Activated naive CD8-positive, alpha-beta T cell treated with anti-CD3 and anti-CD28 coated beads, Interleukin-2, amount 10 ng/mL, durations not matched to agents 7 days and 5 days (primary cell): Measurements from ENCODE around the gene TBC1D10A. TPM values are rescaled to one million over a fixed set of nuclear protein-coding genes. Genes with fewer than 3 reads are reported as not detected.
A peak's percentile ranks its signal among the peaks of the same experiment; 100 is the strongest.

Experiments used
- ATAC-seq: fragments of 150-1000 bp; cut with Tn5 transposase; one replicate; pipeline ENCODE4 v1.10.0; 2021; ENCODE audit warnings: low read depth, moderate library complexity
- POLR2A ChIA-PET: fragments of 350-600 bp; sonication (Branson Sonifier 250); formaldehyde crosslinking; loops from one replicate; lab custom pipeline; 2021; ENCODE audit warnings: antibody characterized with exemption; lab: Charles Lee
- DNase-seq: peaks from one replicate; pipeline ENCODE4 v3.0.0; 2021
- H3K27ac Mint-ChIP-seq: one replicate; pipeline ENCODE4 v1.8.0; 2022; ENCODE audit warnings: mild to moderate bottlenecking, mixed read lengths
- H3K27me3 Mint-ChIP-seq: one replicate; pipeline ENCODE4 v1.8.0; 2022; ENCODE audit warnings: mild to moderate bottlenecking, moderate library complexity, mixed read lengths
- H3K36me3 Mint-ChIP-seq: one replicate; pipeline ENCODE4 v1.8.0; 2021; ENCODE audit warnings: mild to moderate bottlenecking, mixed read lengths
- H3K4me1 Mint-ChIP-seq: one replicate; pipeline ENCODE4 v1.8.0; 2021; ENCODE audit warnings: mixed read lengths
- H3K4me3 Mint-ChIP-seq: one replicate; pipeline ENCODE4 v1.8.0; 2022; ENCODE audit warnings: mild to moderate bottlenecking, moderate library complexity, mixed read lengths
- H3K9me3 Mint-ChIP-seq: one replicate; pipeline ENCODE4 v1.8.0; 2021; ENCODE audit warnings: mixed read lengths
- total RNA-seq, 2 experiments: library from RNA; stranded (reverse); gene quantifications; one replicate each; pipeline ENCODE4 v1.2.3, GENCODE V29; 2021

TBC1D10A gene
- total RNA-seq, 2 experiments from 2014 or later, result 54.0 to 54.2 TPM

DNA sequence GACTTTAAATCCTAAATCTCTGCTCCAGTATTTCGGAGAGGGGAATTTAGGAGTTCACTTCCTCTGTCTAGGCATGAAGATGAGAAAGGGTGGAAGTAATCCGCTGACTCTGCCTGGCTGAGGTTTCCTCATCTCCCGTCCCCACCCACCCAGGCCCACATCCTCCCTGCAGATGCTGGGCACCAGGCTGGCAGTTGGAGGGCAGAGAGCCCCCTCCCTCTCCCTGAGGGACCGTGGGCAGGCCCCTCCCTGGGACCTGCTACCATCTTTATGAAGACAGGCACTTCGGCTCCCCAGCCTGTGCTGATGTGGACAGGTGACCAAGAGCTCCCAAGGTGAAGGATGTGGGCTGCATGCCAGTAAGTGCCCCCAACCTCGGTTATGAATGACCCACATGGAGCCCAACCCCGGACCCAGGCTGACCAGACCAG lies 44.1 kb downstream of the TBC1D10A start:
- POLR2A ChIA-PET, result interaction anchor here (0.8 to 2.1 kb wide), 8 partner anchors 15 to 235 kb away, joined by 3 to 13 read pairs (median 4); partner anchors contain the start of genes SEC14L2 and TBC1D10A
- Mint-ChIP-seq H3K27me3 (no peaks in the 10 kb centered on the region), H3K4me3 (peak overlapping the region; percentile 66), H3K27ac (peak overlapping the region; percentile 81), H3K9me3 (no peaks in the 10 kb centered on the region), H3K4me1 (peaks cover 44% of the 10 kb centered on the region), H3K36me3 (peaks cover 19% of the 10 kb centered on the region)
- DNase-seq, result peak; percentile 31
- ATAC-seq, result peak; percentile 17

DNA sequence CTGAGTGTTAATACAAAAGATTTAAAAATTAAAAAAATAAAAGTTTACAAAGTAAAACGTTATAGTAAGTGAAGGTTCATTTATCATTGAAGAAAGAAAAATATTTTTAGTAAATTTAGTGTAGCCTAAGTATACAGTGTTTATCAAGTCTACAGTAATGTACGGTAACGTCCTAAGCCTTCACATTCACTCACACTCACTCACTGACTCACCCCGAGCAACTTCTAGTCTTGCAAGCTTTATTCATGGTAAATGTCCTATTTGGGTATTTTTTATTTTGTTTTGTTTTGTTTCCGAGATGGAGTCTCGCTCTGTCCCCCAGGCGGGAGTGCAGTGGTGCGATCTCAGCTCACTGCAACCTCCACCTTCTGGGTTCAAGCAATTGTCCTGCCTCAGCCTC lies 46.2 kb downstream of the TBC1D10A start:
- no peak for DNase-seq
- Mint-ChIP-seq H3K36me3 (peaks cover 25% of the 10 kb centered on the region), H3K4me3 (no peak overlapping the region), H3K4me1 (peaks cover 50% of the 10 kb centered on the region), H3K9me3 (no peaks in the 10 kb centered on the region), H3K27me3 (no peaks in the 10 kb centered on the region), H3K27ac (no peak overlapping the region)
- POLR2A ChIA-PET, result interaction anchor here (0.7 to 2.3 kb wide), 5 partner anchors 13 to 143 kb away, joined by 3 to 9 read pairs (median 5); no protein-coding TSS in a partner anchor
- ATAC-seq, result no peak

DNA sequence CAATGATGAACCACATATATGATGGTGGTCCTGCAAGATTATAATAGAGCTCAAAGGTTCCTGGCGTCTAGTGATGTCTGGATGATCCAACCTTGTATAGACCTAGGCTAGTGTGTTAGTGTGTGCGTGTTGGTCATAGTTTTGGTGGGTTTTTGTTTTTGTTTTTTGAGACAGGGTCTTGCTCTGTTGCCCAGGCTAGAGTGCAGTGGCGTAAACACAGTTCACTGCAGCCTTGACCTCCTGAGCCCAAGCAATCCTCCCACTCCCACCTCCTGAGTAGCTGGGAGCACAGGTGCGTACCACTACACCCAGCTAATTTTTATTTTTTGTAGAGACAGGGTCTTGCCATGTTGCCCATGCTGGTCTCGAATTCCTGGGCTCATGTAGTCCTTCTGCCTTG lies 46.8 kb downstream of the TBC1D10A start:
- peak overlapping the region; percentile 6 for H3K4me3 Mint-ChIP-seq
- H3K27ac Mint-ChIP-seq, result no peak overlapping the region
- peaks cover 51% of the 10 kb centered on the region for H3K4me1 Mint-ChIP-seq
- no peaks in the 10 kb centered on the region for H3K9me3 Mint-ChIP-seq
- DNase-seq, result no peak
- peaks cover 23% of the 10 kb centered on the region for H3K36me3 Mint-ChIP-seq
- POLR2A ChIA-PET, result interaction anchor here (0.6 to 2.3 kb wide), 7 partner anchors 9 to 144 kb away, joined by 3 to 9 read pairs (median 4); no protein-coding TSS in a partner anchor
- no peaks in the 10 kb centered on the region for H3K27me3 Mint-ChIP-seq
- no peak for ATAC-seq

DNA sequence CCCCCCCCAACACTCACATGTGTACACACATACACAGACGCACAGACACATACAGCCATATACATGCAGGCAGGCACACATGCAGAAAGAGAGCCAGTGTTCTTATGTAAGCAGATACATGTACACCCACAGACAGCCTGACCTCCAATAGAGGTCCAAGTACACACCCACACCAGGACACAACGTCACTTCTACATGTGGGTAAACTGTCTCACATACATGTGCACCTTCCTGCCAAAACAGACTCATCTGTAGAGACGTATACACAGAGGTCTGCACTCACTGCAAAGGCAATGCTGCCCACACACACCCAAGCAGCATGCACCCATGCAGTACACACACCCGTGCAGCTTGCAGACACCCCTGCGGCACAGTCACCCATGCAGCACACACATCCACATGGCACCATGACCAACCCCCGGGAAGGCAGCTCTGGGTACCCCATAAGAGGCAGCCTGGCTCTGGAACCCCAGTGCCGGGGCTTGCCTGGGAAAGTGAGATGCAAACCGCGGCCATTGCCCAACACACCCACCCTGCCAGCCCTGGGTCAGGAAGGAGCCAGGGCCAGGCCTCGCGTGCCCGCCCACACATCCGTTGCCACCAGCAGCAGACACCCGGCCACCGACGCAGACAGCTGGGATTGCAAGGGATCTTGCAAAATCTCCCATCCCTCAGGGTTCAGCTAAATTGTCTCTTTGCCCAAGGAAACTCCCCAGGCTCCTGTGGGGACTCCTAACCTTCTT lies 47.5 kb downstream of the TBC1D10A start:
- POLR2A ChIA-PET, result interaction anchor here (0.6 to 2.3 kb wide), 3 partner anchors 8 to 15 kb away, joined by 3 to 9 read pairs (median 3); no protein-coding TSS in a partner anchor
- no peaks in the 10 kb centered on the region for H3K9me3 Mint-ChIP-seq
- peaks cover 25% of the 10 kb centered on the region for H3K36me3 Mint-ChIP-seq
- no peak overlapping the region for H3K27ac Mint-ChIP-seq
- no peak for DNase-seq
- no peaks in the 10 kb centered on the region for H3K27me3 Mint-ChIP-seq
- peaks cover 49% of the 10 kb centered on the region for H3K4me1 Mint-ChIP-seq
- no peak for ATAC-seq
- H3K4me3 Mint-ChIP-seq, result peak overlapping the region; percentile 6

DNA sequence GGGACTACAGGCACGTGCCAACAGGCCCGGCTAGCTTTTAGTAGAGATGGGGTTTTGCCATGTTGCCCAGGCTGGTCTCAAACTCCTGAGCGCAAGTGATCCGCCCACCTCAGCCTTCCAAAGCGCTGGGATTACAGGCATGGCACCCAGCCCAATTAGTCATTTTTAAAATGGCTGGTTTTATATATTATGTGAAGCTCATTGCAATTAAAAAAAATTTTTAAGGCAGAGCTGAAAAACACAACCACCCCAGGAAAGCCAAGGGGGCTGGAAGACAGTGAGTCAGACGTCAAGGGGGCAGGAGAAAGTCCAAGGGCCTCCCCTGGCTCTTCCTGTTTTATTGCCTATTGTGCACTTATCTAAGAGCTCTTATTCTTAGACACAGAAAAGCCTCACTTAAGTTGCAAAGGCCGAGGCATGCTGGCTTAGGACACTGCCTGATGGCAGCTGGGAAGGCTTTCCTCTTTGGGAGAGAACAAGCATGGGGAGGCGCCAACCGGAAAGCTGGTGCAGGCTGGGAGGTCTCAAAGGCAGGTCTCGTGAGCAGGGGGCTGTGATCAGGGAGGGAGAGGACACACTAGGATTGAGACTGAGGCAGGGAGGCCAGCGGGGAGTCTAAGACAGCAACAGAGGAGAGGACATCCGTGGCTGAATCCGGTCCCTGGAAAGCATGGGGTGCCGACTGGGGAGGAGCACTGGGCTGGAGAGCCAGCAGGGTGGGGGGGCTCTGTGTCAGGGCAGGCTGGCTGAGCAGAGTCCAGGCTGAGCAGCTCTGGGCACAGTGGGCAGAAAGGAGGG lies 49.0 kb downstream of the TBC1D10A start:
- H3K27me3 Mint-ChIP-seq, result no peaks in the 10 kb centered on the region
- no peak for DNase-seq
- H3K27ac Mint-ChIP-seq, result peak overlapping the region; percentile 55
- ATAC-seq, result no peak
- H3K4me1 Mint-ChIP-seq, result peaks cover 49% of the 10 kb centered on the region
- H3K9me3 Mint-ChIP-seq, result no peaks in the 10 kb centered on the region
- no peak overlapping the region for H3K4me3 Mint-ChIP-seq
- POLR2A ChIA-PET, result interaction anchor here (0.7 to 1.5 kb wide), 5 partner anchors 9 to 668 kb away, joined by 3 to 9 read pairs (median 6); no protein-coding TSS in a partner anchor
- peaks cover 27% of the 10 kb centered on the region for H3K36me3 Mint-ChIP-seq

DNA sequence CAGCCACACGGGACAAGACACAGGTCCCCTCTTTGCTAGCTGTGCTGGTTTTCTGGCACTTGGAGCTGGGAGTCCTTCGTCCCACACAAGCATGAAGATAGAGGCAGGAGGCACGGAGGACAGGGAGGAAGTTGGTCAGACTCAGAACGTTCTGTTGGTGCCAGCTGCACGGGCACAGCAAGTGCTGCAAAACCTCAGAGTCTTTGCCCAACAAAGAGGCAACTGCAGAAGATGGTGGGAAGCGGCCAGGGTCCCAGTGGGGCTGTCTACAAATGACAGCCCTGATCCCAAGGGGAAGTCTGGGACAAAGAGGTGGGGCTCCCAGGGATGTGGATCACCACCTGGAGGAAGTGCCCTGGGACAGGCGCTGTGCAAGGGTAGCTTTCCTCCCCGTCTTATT lies 50.7 kb downstream of the TBC1D10A start:
- Mint-ChIP-seq H3K4me1 (peaks cover 51% of the 10 kb centered on the region), H3K27me3 (no peaks in the 10 kb centered on the region), H3K27ac (peak overlapping the region; percentile 22), H3K9me3 (no peaks in the 10 kb centered on the region), H3K36me3 (peaks cover 34% of the 10 kb centered on the region), H3K4me3 (peak overlapping the region; percentile 23)
- DNase-seq (no peak), ATAC-seq (no peak)
- POLR2A ChIA-PET, result no interaction called here

DNA sequence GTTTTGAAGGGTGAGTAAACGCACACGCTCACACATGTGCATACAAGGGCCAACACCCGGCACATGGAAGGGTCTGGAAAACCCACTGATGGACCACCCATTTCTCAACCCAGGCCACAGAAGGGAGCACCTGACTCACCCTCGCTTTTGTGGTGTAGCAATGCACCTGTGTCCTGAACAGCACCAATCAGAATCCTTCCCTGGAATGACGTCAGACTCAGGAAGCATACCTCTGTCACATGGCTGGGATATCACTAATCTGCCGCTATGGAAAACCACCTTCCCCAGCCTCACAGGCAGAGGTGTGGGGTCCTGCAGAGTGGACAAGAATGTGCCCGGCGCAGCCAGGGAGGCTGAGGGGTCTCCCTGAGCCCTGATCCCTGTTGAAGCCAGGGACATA lies 51.1 kb downstream of the TBC1D10A start:
- peaks cover 51% of the 10 kb centered on the region for H3K4me1 Mint-ChIP-seq
- peak overlapping the region; percentile 22 for H3K27ac Mint-ChIP-seq
- no peaks in the 10 kb centered on the region for H3K9me3 Mint-ChIP-seq
- H3K36me3 Mint-ChIP-seq, result peaks cover 36% of the 10 kb centered on the region
- ATAC-seq (no peak), DNase-seq (no peak)
- H3K27me3 Mint-ChIP-seq, result no peaks in the 10 kb centered on the region
- POLR2A ChIA-PET, result no interaction called here
- H3K4me3 Mint-ChIP-seq, result peak overlapping the region; percentile 23

DNA sequence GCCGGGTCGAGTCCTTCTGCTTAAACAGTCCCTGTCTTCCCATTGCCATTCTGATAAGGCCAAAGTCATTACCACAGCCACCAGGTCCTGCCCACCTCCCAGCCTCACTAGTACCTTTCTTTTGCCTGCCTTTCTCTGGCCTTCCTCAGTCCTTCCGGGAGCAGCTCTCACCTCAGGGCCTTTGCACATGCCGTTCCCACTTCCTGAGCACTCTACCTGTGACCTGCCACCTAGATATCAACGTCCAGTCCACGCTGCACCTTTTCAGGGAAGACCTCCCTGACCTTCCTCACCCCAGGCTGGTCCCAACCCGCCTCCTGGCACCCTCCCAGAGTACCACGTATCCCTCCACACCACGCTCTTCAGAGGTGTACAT lies 52.3 kb downstream of the TBC1D10A start:
- peaks cover 52% of the 10 kb centered on the region for H3K4me1 Mint-ChIP-seq
- no peaks in the 10 kb centered on the region for H3K9me3 Mint-ChIP-seq
- H3K4me3 Mint-ChIP-seq, result peak overlapping the region; percentile 26
- ATAC-seq (no peak), DNase-seq (no peak)
- no peaks in the 10 kb centered on the region for H3K27me3 Mint-ChIP-seq
- H3K27ac Mint-ChIP-seq, result peak overlapping the region; percentile 69
- POLR2A ChIA-PET, result interaction anchor here (0.9 kb wide), 1 partner anchor 151 kb away, joined by 3 read pairs; the partner anchor contains the start of gene MTFP1
- H3K36me3 Mint-ChIP-seq, result peaks cover 40% of the 10 kb centered on the region

DNA sequence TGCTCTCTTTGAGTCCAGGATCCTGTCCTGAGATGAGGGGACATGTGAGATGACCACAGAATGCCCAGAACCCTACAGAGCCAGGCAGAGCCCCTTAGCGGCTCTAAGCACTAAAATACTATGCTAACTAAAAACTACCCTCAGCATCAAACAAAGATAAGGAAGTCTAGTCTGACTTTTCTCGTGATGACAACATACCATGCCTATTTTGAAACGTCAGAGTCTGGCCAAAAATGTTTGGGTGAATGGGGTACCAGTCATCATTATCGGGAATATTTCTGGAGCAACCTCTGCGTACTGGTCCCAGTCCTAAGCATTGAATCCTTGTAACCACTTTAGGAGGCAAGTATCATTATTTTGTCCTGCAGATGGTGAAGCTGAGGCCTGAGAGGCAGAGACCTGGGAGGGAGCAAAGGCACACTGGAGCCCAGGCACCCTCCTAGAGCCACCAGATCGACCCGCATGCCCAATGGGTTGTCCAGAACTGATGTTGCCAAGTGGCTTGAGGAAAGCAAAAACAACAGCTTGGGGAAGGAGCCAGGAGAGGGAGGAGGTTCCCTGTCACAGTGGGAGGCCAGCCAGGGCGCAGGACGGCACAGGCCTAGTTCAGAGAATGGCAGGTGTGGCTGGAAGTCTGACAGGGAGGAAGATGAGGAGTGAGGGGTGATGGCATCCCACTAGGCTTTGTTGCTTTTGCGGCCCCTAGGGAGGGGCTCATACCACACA lies 52.9 kb downstream of the TBC1D10A start:
- POLR2A ChIA-PET, result no interaction called here
- H3K9me3 Mint-ChIP-seq, result no peaks in the 10 kb centered on the region
- no peak for ATAC-seq

DNA sequence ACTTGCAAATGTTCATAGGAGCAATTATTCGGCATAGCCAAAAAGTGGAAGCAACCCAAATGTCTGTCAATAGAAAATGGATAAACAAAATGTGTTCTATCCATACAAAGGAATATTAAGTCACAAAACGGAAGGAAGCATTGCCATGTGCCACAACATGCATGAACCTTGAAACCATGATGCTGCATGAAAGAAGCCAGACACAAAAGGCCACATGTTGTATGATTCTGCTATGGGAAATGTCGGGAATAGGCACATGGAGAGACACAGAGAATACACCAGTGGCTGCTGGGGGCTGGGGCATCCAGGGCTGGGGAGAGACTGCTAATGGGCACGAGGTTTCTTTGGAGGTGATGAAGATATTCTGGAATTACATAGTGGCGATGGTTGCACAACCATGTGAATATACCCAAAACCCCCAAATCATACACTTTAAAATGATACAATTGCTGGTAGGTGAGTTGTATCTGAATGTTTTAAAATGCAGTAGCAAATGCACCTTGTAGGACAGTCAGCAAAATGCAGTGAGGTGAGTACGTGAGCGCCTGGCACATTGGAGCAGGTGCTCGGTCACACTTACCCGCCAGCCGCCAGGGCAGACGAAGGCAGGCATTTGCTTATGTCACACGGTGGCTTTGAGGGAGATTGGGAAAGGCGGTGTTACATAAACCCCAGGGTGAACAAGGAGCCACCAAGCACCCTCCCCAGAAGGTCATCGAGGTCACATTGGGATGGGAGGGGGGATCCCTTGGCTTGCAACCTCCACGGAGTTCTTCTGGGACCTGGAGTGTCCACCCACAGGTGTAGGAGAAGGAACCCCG lies 53.8 kb downstream of the TBC1D10A start:
- ATAC-seq (no peak), DNase-seq (no peak)
- Mint-ChIP-seq H3K27me3 (no peaks in the 10 kb centered on the region), H3K27ac (peak overlapping the region; percentile 14), H3K9me3 (no peaks in the 10 kb centered on the region), H3K4me3 (no peak overlapping the region), H3K4me1 (peaks cover 56% of the 10 kb centered on the region), H3K36me3 (peaks cover 40% of the 10 kb centered on the region)
- POLR2A ChIA-PET, result no interaction called here

More for the DNA sequence above, 52.9 kb downstream of the TBC1D10A start:
- no peak overlapping the region for H3K4me3 Mint-ChIP-seq
- no peak for DNase-seq
- H3K36me3 Mint-ChIP-seq, result peaks cover 39% of the 10 kb centered on the region
- no peak overlapping the region for H3K27ac Mint-ChIP-seq
- H3K27me3 Mint-ChIP-seq, result no peaks in the 10 kb centered on the region
- H3K4me1 Mint-ChIP-seq, result peaks cover 54% of the 10 kb centered on the region

DNA sequence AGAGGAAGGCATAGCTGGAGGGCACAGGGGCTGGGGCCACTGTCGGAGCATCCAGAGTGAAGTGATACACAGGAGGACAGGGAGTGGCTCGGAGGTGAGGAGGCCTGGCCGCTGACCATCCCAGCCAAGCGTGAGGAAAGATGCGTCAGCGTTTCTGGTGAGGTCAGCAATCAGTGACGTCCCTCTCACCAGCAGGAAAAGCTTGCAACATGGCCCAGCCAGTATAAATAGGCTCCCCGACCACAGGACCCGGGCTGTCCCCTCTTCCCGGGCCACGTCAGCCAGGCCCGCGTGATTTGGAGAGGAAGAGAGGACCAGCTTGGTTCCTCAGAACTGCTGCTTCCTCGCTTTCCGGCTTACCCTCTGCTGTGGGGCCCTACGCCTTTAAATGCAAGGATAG lies 55.9 kb downstream of the TBC1D10A start:
- Mint-ChIP-seq H3K27ac (no peak overlapping the region), H3K4me3 (no peak overlapping the region), H3K27me3 (no peaks in the 10 kb centered on the region), H3K9me3 (no peaks in the 10 kb centered on the region), H3K4me1 (peaks cover 51% of the 10 kb centered on the region), H3K36me3 (peaks cover 43% of the 10 kb centered on the region)
- DNase-seq (no peak), ATAC-seq (no peak)
- POLR2A ChIA-PET, result interaction anchor here (1.2 to 1.3 kb wide), 2 partner anchors 9 to 10 kb away, joined by 3 to 6 read pairs; no protein-coding TSS in a partner anchor

DNA sequence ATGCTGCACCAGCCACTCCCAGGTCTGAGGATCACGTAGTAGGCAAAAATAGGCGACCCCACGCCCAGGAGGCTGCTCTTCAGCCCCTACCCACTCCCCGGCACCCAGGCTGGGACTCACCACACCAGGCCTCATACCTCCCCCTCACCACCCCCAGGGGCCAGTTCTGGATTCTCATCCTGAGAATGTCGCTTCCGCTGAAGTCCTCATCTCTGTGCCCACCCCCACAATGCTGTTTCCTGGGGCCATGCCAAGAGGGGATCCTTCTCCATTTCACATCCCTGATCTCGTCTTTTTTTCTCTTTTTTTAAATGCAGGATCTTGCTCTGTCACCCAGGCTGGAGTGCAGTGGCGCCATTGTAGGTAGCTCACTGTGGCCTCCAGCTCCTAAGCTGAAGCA lies 58.4 kb downstream of the TBC1D10A start:
- peaks cover 50% of the 10 kb centered on the region for H3K36me3 Mint-ChIP-seq
- no peak for ATAC-seq
- peak overlapping the region; percentile 97 for H3K27ac Mint-ChIP-seq
- peaks cover 42% of the 10 kb centered on the region for H3K4me1 Mint-ChIP-seq
- H3K4me3 Mint-ChIP-seq, result peak overlapping the region; percentile 88
- POLR2A ChIA-PET, result interaction anchor here (1.1 to 3.0 kb wide), 9 partner anchors 10 to 164 kb away, joined by 3 to 14 read pairs (median 6); partner anchors contain the start of gene CASTOR1
- H3K27me3 Mint-ChIP-seq, result no peaks in the 10 kb centered on the region
- no peaks in the 10 kb centered on the region for H3K9me3 Mint-ChIP-seq
- DNase-seq, result no peak
